ENCODE results near the gene MAL.

The MAL gene

DNA sequence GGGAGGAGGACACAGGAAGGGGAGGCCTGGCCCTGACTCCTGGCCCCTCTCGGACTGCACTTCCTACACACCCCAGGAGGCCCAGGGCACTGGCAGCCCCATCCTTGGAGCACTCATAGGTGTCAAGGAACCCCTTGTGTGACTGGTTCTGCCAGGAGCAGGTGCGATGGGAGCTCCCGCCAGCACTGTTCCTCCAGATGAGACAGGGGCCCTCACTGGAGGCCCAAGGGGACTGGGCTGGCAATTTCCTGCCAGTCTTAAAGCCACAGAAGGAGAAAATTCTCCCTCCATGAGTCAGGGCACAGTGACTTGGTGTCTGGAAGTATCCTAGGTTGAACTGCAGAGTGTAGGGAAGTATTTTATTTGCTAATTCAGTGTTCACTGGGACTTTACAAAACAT lies 42.8 kb upstream of the MAL start:
- ChIA-PET POLR2A (no interaction called here), CTCF (interaction anchor here (0.8 to 1.6 kb wide), 4 partner anchors 26 to 133 kb away, joined by 3 to 4 read pairs (median 4); no protein-coding TSS in a partner anchor)
- TF ChIP-seq, protein P1, sequence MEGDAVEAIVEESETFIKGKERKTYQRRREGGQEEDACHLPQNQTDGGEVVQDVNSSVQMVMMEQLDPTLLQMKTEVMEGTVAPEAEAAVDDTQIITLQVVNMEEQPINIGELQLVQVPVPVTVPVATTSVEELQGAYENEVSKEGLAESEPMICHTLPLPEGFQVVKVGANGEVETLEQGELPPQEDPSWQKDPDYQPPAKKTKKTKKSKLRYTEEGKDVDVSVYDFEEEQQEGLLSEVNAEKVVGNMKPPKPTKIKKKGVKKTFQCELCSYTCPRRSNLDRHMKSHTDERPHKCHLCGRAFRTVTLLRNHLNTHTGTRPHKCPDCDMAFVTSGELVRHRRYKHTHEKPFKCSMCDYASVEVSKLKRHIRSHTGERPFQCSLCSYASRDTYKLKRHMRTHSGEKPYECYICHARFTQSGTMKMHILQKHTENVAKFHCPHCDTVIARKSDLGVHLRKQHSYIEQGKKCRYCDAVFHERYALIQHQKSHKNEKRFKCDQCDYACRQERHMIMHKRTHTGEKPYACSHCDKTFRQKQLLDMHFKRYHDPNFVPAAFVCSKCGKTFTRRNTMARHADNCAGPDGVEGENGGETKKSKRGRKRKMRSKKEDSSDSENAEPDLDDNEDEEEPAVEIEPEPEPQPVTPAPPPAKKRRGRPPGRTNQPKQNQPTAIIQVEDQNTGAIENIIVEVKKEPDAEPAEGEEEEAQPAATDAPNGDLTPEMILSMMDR (IDR thresholded peaks at IDR 0.05; ENCODE audit: control extremely low read depth, extremely low read depth, low read depth, missing control alignments), result no peak
- DNase-seq (ENCODE audit: extremely low spot score), result no peak

DNA sequence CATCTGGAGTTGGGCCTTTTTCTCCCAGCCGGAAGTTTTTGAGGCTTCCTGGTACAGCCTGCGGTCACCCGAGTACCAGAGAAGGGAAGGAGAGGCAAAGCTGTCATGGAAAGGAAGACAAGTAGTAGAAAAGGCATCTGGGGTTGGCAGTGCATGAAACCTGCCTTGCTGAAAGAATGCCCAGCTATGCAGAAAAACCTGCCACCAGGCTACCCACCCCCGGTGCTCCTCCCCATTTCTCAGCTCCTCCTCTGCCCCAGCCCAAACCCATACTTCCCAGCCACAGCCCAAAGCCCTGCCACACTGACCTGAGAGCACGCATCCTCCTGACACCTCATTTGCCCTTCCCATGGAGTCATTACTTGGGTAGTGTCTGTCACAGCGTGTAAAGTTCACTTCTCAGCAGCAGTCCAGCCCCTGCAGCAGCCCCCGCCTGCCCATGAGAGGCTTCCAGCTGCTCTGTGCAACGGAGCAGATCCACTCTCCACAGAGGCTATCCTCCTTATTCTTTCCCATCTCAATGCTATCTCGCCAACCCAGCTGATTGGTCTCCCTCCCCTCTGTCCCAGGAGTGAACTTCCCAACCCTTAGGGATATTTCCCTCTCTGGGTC lies 40.4 kb upstream of the MAL start:
- ChIA-PET POLR2A (no interaction called here), CTCF (interaction anchor here (1.9 to 3.2 kb wide), 6 partner anchors 13 to 292 kb away, joined by 4 to 20 read pairs (median 10); no protein-coding TSS in a partner anchor)
- TF ChIP-seq, protein P1 (IDR thresholded peaks at IDR 0.05; ENCODE audit: control extremely low read depth, extremely low read depth, low read depth, missing control alignments), result no peak
- DNase-seq (ENCODE audit: extremely low spot score), result no peak

DNA sequence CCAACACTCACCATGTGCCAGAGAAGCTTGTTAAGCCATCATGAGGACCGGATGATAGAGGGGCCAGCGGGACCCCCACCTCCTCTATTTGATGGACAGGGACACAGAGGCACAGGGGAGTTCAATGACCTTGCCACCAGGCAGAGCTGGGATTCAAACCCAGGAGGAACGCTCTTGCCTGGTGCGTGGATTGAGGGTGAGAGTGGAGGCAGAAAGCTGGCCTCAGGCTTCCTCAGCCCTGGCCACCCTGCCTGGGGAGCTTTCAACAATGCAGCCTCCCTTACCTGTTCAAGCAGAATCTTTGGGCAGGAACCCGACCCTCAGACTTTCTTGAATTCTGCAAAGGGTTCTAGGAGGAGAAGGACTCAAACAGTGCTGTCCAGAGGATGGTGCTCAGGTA lies 39.9 kb upstream of the MAL start:
- ChIA-PET CTCF (interaction anchor here (1.0 to 3.2 kb wide), 10 partner anchors 9 to 292 kb away, joined by 3 to 20 read pairs (median 7); no protein-coding TSS in a partner anchor), POLR2A (no interaction called here)
- no peak for DNase-seq (ENCODE audit: extremely low spot score)
- TF ChIP-seq, protein P1 (IDR thresholded peaks at IDR 0.05; ENCODE audit: control extremely low read depth, extremely low read depth, low read depth, missing control alignments), result no peak

DNA sequence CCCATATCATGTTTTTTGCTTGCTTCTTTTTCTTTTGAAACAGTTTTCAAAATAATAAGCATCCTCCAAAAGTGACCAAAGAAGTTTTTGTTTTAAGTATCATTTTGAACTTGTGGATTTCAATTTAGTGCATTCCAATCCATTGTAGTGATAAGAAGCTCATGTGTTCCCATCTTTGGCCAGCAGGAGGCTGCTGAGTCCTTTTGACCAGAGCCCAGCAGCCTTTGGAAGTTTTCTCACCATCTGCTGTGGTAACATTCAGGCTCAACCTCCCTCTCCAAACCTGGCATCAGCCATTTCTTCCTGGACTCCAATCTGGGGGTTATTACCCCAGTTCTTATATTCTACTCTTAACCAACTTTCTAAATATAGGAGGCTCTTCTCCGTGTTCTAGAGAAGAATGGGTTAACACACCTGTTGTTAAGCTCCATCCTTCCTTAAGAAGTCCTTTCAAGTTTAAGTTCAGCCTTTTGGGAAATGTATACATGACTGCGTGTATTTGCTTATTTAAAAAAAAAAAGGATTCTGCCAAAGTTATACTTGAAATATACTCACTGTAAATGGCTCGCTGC lies 39.0 kb upstream of the MAL start:
- CTCF ChIA-PET, result interaction anchor here (0.7 to 3.2 kb wide), 20 partner anchors 9 to 291 kb away, joined by 3 to 20 read pairs (median 4); no protein-coding TSS in a partner anchor
- TF ChIP-seq, protein P1 (IDR thresholded peaks at IDR 0.05; ENCODE audit: control extremely low read depth, extremely low read depth, low read depth, missing control alignments), result peak; percentile 54
- DNase-seq (ENCODE audit: extremely low spot score), result peak; percentile 67
- POLR2A ChIA-PET, result no interaction called here

DNA sequence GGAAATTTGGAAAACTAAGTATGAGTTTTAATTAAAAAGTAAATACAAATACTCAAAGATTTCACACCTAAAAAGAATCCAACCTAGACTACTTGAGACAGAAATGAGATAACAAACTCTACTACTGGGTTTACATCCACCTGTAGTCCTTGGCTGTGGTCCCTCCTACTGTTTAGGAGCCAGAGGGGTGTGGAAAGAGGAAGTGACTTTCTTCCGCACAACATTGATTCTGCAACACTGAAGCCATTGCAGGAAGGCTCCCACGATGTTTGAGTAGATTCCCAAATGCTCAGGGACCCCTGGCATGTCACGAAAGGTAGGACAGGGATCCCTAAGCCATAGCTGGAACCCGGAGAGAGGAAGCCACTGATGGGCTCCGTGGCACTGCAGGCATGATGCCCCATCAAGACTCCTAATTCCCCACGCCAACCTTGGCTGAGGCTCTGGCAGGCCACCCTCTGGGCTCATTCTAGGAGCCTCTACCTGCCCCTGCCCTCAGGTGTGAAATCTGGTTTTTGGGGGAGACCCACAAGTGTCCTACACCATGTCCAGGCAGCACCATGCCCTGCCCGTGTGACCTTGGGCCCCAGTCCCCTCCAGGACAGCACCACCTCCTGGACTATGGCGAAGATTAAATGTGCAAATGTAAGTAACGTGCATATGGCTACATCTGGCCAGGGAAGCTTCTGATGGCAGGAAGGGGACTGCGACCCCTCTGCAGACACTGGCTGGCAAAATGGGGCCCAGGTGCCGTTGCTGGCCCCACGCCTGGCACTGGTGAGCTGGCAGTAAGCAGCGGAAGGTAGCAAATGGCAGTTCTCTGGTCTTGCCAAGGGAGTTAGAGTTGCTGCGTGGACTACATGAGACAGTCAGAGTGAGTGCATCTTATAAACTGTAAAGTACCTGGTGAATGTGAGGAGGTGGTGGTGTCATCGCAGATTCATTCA lies 38.2 kb upstream of the MAL start:
- CTCF ChIA-PET, result interaction anchor here (0.7 to 3.2 kb wide), 14 partner anchors 9 to 290 kb away, joined by 3 to 20 read pairs (median 6); no protein-coding TSS in a partner anchor
- TF ChIP-seq, protein P1 (IDR thresholded peaks at IDR 0.05; ENCODE audit: control extremely low read depth, extremely low read depth, low read depth, missing control alignments), result no peak
- POLR2A ChIA-PET, result no interaction called here
- DNase-seq (ENCODE audit: extremely low spot score), result no peak

DNA sequence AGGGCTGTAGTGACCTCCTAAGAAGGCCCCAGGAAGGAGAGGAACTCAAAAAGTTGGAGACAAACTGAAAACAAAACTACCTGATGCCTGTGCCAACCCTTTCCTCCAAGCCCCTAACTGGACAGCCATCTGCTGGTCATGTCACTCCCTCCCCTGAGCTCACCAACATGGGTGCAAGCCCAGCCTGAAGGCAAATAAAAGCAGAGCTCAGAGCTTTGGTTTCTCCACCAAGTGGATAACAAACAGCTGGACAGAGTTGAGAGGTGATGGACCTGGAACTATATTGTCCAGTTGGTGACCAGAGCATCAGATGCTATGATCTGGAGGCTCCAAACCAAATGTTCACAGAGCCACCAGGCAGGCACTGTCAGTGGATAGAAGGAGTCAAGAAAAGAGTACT lies 34.6 kb upstream of the MAL start:
- ChIA-PET CTCF (no interaction called here), POLR2A (interaction anchor here (0.6 kb wide), 1 partner anchor 125 kb away, joined by 5 read pairs; no protein-coding TSS in a partner anchor)
- TF ChIP-seq, protein P1 (IDR thresholded peaks at IDR 0.05; ENCODE audit: control extremely low read depth, extremely low read depth, low read depth, missing control alignments), result no peak
- DNase-seq (ENCODE audit: extremely low spot score), result no peak

Measured in GM10248 (cell line).